ENCODE results near the gene SFT2D3.
A peak's percentile ranks its signal among the peaks of the same experiment; 100 is the strongest.

The SFT2D3 gene

GRCh38 chr2:127707890-127708648 is 6.8 kb downstream of the SFT2D3 start:
- no peak for DNase-seq (ENCODE audit: low read depth)

- no peak for DNase-seq (ENCODE audit: low read depth)
These were observed 8.0 kb downstream of the SFT2D3 start for GRCh38 chr2:127709336-127709735.

GRCh38 chr2:127712999-127713398 is 11.7 kb downstream of the SFT2D3 start:
- DNase-seq (ENCODE audit: low read depth), result no peak

- DNase-seq (ENCODE audit: low read depth), result no peak
These were observed 12.3 kb downstream of the SFT2D3 start for GRCh38 chr2:127713562-127713961.

- DNase-seq (ENCODE audit: low read depth), result no peak
These were observed 14.6 kb downstream of the SFT2D3 start for GRCh38 chr2:127715778-127716449.

- no peak for DNase-seq (ENCODE audit: low read depth)
These were observed 17.0 kb downstream of the SFT2D3 start for GRCh38 chr2:127718271-127718670.

GRCh38 chr2:127719301-127720218 is 18.3 kb downstream of the SFT2D3 start:
- DNase-seq (ENCODE audit: low read depth), result no peak

GRCh38 chr2:127721311-127721977 is 20.1 kb downstream of the SFT2D3 start:
- DNase-seq (ENCODE audit: low read depth), result peak; percentile 70

GRCh38 chr2:127721978-127722355 is 20.7 kb downstream of the SFT2D3 start:
- peak; percentile 41 for DNase-seq (ENCODE audit: low read depth)

- DNase-seq (ENCODE audit: low read depth), result no peak
These were observed 21.5 kb downstream of the SFT2D3 start for GRCh38 chr2:127722807-127723206.

- no peak for DNase-seq (ENCODE audit: low read depth)
These were observed 25.0 kb downstream of the SFT2D3 start for GRCh38 chr2:127726158-127726880.

- DNase-seq (ENCODE audit: low read depth), result no peak
These were observed 32.0 kb downstream of the SFT2D3 start for GRCh38 chr2:127733113-127733815.

- DNase-seq (ENCODE audit: low read depth), result peak; percentile 17
These were observed 32.7 kb downstream of the SFT2D3 start for GRCh38 chr2:127733816-127734537.

- DNase-seq (ENCODE audit: low read depth), result no peak
These were observed 33.7 kb downstream of the SFT2D3 start for GRCh38 chr2:127735044-127735443.

- peak; percentile 10 for DNase-seq (ENCODE audit: low read depth)
These were observed 34.5 kb downstream of the SFT2D3 start for GRCh38 chr2:127735537-127736399.

- peak; percentile 70 for DNase-seq (ENCODE audit: low read depth)
These were observed 36.6 kb downstream of the SFT2D3 start for GRCh38 chr2:127737892-127738291.

- no peak for DNase-seq (ENCODE audit: low read depth)
These were observed 38.5 kb downstream of the SFT2D3 start for GRCh38 chr2:127739800-127740199.

GRCh38 chr2:127740665-127741288 is 39.5 kb downstream of the SFT2D3 start:
- DNase-seq (ENCODE audit: low read depth), result no peak
